SK-N-MC (cell line): ENCODE measurements around the gene RAD50.

ENCODE experiments used
- EZH2 ChIP-seq: fragments of 200-600 bp; sonication (generic); IDR thresholded peaks from one replicate; pipeline ENCODE4 v1.6.1; 2017; ENCODE audit warnings: antibody characterized with exemption
- FOXP2 ChIP-seq: optimal IDR thresholded peaks from 2 replicates; pipeline ENCODE3; 2011; ENCODE audit warnings: mild to moderate bottlenecking, moderate library complexity; ENCODE audit not compliant: insufficient read depth; ENCODE audit errors: extremely low read length, control extremely low read depth
- POLR2AphosphoS5 ChIP-seq: IDR thresholded peaks from 2 replicates; pipeline ENCODE4 v1.6.1; 2012; ENCODE audit warnings: mild to moderate bottlenecking, low read depth, low read length, borderline replicate concordance

DNA sequence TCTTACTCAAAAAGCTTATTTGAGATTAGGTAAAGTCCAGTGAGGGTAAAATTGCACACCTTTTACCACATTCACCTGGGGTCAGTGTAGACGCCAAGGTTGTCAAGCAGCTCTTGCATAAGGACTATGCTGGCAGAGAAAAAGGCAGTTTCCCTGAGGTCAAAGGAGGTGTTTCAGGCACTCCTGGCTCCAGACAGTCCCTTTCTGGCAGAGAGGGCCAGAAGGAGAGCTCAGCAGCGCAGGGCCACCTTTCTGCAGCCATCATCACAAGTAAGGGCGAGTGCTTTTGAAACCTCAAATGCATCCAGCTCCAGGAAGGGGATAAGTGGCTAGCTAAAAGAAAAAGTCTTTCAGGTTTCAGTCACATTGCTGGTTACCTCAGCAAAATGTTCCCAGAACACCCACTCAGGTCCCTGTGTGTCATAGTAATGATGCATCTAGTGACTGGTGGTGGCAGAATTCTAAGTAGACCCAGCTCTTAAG is 84.5 kb downstream of the RAD50 start:
- TF ChIP-seq EZH2, result no peak
- TF ChIP-seq POLR2AphosphoS5, result no peak
- no peak for TF ChIP-seq FOXP2
